Choroid plexus epithelial cell (primary cell): ENCODE results near the gene RBM19.

Experiments used
- DNase-seq: peaks from one replicate; pipeline ENCODE4 v3.0.0-alpha.2; 2010; ENCODE audit warnings: low read depth
- H3K4me3 ChIP-seq: 2 replicates; pipeline ENCODE4 v1.5.1; 2011; ENCODE audit warnings: low read depth, mild to moderate bottlenecking, control low read depth, low read length, moderate library complexity
- CTCF ChIP-seq: conservative IDR thresholded peaks from 2 replicates; pipeline ENCODE4 v1.5.1; 2011; ENCODE audit warnings: low read depth, mild to moderate bottlenecking, control low read depth, inconsistent platforms, low read length, moderate library complexity

Gene RBM19

GRCh38 chr12:113980054-113980453, 13.9 kb upstream of the RBM19 start:
- DNase-seq, result no peak
- no peak overlapping the region for H3K4me3 ChIP-seq
- TF ChIP-seq CTCF, result no peak

- TF ChIP-seq CTCF, result no peak
- H3K4me3 ChIP-seq, result no peak overlapping the region
- no peak for DNase-seq
These were observed 12.0 kb upstream of the RBM19 start for GRCh38 chr12:113978080-113978479.

GRCh38 chr12:113974006-113974405, 7.9 kb upstream of the RBM19 start:
- no peak overlapping the region for H3K4me3 ChIP-seq
- DNase-seq, result no peak
- no peak for TF ChIP-seq CTCF

- DNase-seq, result no peak
- no peak overlapping the region for H3K4me3 ChIP-seq
- TF ChIP-seq CTCF, result no peak
These were observed 7.2 kb upstream of the RBM19 start for GRCh38 chr12:113973109-113973904.

- no peak overlapping the region for H3K4me3 ChIP-seq
- no peak for TF ChIP-seq CTCF
- no peak for DNase-seq
These were observed 5.3 kb upstream of the RBM19 start for GRCh38 chr12:113971392-113971791.

- no peak for TF ChIP-seq CTCF
- DNase-seq, result no peak
- no peak overlapping the region for H3K4me3 ChIP-seq
These were observed 4.1 kb upstream of the RBM19 start for GRCh38 chr12:113970211-113970610.

- no peak overlapping the region for H3K4me3 ChIP-seq
- TF ChIP-seq CTCF, result no peak
- DNase-seq, result no peak
These were observed 1.2 kb upstream of the RBM19 start for GRCh38 chr12:113967368-113967767.
